Myocyte (in vitro differentiated cells): ENCODE measurements around the gene DAZAP1. TPM values are rescaled to one million over a fixed set of nuclear protein-coding genes. Genes with fewer than 3 reads are reported as not detected.

Experiments used
- DNase-seq: peaks from one replicate; pipeline ENCODE4 v3.0.0-alpha.2; 2012; ENCODE audit warnings: low read depth
- total RNA-seq: library from RNA; depleted of rRNA; stranded (reverse); fragments of >200 nt; gene quantifications from 2 replicates; pipeline ENCODE4 v1.2.3, GENCODE V29; 2014

The DAZAP1 gene
- total RNA-seq, 1 donor from 2014 or later, result 61.5 TPM

DNA sequence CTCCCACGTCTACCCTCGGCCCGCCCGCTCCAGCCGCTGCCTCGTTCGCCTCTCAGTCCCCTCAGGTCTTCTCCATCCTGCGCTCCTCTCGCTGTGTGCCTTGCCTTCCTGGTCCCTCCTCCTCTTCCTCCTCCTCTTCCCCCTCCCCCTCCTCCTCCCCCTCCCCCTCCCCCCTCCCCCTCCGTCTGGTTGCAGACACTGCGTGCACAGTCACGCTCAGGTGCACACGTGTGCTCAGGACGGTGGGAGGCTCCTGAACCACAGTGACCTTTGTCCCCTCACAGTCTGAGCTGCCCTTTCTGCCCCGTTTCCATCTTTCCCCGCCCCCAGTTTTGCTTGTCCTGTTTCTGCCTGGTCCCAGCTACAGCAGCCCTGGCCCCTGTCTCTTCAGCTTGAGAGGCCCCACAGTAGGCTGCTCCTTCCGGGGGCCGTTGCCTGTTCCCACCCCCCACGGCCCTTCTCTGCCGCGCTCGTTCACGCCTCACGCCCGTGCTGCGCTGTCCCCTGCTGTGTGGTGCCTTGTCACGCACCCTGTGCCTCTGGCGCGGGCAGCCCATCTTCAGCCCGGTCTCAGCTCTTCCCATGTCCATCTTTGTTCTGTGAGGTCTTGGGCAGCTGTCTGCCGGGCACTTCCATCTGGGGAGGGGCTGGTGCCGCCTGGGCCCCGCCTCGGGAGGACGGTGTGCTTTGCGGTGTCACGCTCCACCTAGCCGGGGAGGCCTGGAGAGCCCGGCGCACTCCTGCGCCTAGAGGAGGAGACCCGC is 17.0 kb downstream of the DAZAP1 start:
- no peak for DNase-seq

GRCh38 chr19:1425102-1425837 is 17.9 kb downstream of the DAZAP1 start:
- no peak for DNase-seq

GRCh38 chr19:1425902-1426301 is 18.5 kb downstream of the DAZAP1 start:
- no peak for DNase-seq

- no peak for DNase-seq
These were observed 19.4 kb downstream of the DAZAP1 start for GRCh38 chr19:1426736-1427135.

DNA sequence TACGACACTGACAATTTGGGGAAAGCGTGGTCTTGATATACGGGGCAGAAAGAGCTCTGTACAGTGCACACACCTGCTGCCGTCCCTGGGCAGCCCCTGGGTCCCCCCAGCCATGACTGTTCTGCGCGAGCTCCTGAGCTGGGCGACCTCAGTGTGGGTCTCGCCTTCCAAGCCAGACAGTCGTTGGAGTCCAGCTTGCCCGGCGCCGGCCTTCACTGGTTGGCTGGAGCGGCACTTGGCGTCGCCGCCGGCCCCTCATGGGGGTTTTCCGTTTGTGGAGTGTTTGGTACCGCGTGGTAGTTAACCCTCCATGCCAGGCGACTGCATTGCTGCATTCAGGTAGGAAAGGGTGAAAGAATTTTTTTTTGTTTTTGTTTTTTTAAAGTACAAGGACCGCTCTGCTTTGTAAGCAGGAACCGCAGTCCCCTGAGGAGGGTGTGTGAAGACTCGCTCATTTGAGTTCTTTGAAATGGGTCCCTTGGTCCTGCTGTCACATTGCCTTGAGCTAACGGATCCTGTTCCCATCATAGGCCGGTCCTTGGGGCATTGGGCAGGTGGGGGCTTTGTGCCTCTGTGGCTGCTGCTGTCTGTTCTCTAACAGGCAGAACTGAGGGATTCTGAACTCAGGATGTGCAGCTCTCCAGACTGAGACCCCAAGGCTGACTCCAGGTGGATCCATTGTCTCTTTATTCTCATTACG is 20.0 kb downstream of the DAZAP1 start:
- DNase-seq, result no peak

- no peak for DNase-seq
These were observed 21.5 kb downstream of the DAZAP1 start for GRCh38 chr19:1428738-1429391.

DNA sequence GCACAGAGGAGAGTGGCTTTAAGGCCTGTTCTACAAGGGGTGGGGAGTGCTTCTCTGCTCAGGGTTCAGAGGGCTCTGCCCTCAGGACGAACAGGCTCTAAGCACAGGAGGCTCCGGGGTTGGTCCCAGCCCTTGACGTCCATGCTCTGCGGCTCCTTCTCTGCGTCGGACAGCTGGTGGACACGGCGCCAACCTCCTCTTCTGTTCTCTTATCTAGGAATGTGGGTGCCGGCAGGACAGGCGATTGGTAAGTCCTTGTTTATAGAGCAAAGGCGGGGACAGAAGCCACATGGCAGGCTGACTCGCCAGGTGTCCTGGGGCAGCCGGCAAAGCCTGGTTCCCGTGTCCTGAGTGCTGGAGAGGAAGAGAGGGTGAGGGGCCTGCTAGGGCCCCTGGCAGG is 22.4 kb downstream of the DAZAP1 start:
- DNase-seq, result no peak

GRCh38 chr19:1430246-1430645 is 22.9 kb downstream of the DAZAP1 start:
- no peak for DNase-seq

DNA sequence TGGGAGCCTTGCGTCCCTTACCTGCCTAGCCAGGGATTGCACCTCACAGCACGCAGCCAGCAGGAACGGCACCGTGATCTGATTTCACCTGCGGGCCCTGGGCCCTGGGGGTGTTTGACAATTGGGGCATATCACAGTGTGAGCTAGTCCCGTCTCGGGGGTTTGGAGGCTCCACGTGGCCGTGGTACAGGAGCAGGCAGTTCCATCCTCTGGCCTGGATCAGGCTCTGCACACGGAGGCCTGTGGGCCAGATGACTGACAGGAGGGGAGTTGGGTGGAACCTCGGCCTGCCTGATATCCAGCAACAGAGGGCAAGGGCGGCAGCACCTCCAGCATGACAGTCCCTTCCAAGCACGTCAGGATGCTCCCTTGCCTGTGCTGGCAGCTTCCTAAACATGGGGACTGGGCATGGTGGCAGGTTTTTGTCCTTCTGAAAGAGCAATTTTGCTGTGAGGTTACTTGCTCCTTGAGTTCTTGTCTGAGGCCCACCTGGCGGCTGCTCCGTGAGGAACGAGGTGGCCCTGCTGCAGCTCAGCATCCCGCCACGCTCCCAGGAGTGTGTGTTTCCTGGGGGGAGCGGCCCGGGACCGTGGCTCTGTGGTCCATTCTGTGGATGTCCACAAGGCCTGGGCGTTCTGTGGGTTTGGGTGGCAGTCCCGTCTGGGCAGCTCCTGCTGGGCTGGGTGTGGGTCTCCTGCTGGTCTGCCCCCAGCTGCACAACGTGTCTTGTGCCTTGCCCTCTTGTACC is 24.5 kb downstream of the DAZAP1 start:
- no peak for DNase-seq

- DNase-seq, result no peak
These were observed 25.1 kb downstream of the DAZAP1 start for GRCh38 chr19:1432507-1432887.

DNA sequence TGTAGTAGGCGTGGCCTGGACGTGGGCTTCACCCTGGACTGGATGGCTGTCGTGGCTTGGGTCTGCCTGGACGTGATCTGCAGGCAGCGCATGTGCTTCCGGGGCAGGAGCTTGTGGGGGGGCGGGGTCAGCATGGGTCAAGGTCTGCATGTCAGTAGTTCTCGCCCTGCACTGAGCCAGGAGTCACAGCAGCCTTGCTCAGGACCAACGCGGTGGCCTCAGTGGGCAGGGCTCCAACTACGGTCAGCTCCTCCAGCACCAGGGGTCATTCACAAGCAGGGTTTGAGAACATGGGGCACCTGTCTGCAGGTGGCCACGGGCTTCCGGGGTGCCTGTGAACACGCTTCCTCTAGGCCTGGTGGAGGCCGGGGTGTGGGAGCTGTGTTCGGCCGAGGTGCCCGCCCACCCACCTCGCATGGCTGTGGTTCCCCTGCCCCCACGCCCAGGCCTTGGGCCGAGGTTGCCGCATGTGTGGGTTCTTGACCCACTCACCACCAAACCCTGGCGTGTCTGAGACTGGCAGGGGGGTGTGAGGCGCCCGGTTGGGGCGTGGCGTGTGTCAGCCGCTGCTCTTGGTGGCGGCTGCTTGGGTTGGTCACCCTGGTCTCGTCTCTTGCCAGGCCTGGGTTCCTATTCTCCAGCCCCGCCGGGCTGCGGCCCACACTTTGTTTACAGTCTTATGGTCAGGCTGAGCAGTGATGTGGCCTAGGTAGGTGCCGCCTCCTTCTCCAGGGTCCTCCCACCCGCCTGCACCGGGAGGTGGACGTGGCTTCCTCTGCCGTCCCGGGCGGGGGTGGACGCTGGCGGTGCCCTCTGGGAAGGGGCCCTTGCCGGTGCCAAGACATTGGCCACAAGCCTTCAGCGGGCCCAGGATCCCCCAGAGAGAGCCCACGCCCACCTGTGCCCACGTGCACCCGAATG is 26.0 kb downstream of the DAZAP1 start:
- no peak for DNase-seq

DNA sequence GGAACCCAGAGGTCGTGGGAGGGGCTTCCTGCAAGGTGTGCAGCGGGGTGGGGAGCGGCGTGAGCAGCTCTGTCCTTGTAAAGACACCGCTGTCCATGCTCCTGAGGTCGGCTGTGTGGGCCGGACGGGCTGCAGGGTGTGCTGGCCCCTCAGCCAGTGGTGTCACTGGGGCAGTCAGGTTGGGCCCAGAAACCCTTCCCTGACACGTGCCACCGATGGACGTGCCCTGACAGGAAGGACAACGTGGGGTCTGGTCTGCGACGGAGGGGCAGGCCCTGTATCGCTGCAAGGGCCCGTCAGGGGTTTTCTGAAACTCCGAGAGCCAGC is 26.6 kb downstream of the DAZAP1 start:
- DNase-seq, result no peak

DNA sequence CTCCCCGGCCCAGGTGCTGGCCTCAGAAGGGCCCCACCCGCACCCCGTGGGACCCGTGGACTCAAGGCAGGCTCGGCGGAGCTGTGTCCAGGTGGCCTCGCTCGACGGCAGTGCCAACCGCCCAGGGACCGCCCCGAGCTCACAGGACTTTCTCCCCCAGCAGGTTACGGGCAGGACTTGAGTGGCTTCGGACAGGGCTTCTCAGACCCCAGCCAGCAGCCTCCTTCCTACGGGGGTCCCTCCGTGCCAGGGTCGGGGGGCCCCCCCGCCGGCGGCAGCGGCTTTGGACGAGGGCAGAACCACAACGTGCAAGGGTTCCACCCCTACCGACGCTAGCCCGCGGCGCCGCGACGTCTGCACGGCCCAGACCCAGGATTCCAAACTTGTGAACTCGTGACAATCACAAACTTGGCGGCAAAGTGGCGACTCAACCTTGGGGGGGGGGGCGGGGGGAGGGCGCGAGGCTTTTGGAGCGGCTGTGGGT is 27.2 kb downstream of the DAZAP1 start:
- no peak for DNase-seq

DNA sequence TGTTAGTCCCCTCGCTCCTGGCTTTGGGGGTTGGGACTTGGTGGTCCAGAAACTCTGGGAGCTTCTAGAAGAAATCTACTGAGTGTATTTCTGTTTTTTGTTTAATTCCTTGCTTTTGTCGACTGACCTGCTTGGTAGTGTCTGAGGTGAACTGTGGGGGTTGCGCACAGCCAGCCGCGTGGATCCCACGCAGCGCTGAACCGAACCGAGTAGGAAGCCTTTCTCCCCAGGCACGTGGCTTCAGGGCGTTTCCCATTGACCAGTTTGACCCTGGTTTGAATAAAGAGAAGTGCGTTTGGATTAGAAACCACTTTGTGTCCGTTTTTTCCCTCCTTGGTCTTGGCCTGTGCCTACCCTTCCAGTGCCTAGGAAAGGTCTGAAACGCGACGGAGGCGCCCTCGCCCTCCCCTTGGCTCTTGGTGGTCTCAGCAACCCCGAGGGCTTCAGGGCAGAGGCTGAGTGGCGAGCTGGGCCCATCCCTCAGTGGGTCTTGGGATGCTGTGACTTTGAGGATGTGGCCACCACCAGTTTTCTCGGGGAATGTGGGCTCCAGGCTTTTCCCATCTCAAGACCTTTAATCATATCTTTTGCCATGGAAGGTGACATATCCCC is 28.1 kb downstream of the DAZAP1 start:
- no peak for DNase-seq

DNA sequence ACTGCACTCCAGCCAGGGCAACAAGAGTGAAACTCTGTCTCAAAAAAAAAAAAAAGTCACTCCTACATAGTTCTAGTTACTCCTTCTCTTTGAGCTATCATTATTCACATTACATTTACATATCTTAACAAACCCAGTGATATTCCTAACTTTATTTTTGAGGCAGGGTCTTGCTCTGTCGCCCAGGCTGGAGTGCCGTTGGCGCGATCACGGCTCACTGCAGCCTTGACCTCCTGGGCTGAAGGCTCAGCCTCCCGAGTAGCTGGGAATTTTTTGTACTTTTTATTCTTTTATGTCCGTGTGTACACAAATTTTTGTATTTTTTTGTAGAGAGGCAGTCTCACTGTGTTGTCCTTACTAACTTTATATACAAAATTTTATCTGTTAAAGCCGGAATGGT is 30.2 kb downstream of the DAZAP1 start:
- DNase-seq, result no peak

GRCh38 chr19:1438035-1438932 is 30.9 kb downstream of the DAZAP1 start, which contains the start of gene RPS15:
RPS15 (plus strand) TSS chr19:1438396; CDS start chr19:1438426, 30 bp downstream.
- DNase-seq, result peak; percentile 94

DNA sequence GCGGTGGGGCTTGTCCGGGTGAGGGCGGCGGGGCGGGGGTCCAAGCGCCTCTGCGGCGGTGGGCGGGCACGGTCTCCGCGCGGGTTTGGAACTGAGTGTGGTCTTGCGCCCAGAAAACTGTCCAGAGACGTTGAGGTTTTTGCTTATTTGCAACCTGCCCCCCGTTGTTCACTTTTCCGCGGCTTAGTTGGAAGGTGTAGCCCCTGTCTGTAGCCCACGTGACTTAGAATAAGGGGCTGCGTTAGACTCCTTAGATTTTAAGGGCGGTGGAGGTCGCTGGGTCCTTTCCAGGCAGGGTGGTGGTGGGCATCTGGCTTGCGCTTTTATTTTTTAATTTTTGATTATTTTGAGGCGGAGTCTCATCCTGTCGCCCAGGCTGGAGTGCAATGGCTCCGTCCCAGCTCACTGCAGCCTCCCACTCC is 31.6 kb downstream of the DAZAP1 start:
- no peak for DNase-seq
